WI38 (cell line): ENCODE data around the gene SLC9A9.
"Not testable (repeated sequence)": the region's sequence is repeated elsewhere in the genome, so short reads cannot be mapped to it uniquely, and the experiment has no call there.

Experiments
- H3K4me3 ChIP-seq: 2 replicates; pipeline ENCODE4 v1.5.1; 2011; ENCODE audit warnings: low read depth, mild to moderate bottlenecking, control low read depth, low read length
- CTCF ChIP-seq: IDR thresholded peaks from 2 replicates; pipeline ENCODE4 v1.5.1; 2012; ENCODE audit warnings: low read depth, mild to moderate bottlenecking, control low read depth, low read length

Gene SLC9A9

GRCh38 chr3:143529798-143530197 is 318.5 kb downstream of the SLC9A9 start:
- no peak overlapping the region for H3K4me3 ChIP-seq
- TF ChIP-seq CTCF = no peak

DNA sequence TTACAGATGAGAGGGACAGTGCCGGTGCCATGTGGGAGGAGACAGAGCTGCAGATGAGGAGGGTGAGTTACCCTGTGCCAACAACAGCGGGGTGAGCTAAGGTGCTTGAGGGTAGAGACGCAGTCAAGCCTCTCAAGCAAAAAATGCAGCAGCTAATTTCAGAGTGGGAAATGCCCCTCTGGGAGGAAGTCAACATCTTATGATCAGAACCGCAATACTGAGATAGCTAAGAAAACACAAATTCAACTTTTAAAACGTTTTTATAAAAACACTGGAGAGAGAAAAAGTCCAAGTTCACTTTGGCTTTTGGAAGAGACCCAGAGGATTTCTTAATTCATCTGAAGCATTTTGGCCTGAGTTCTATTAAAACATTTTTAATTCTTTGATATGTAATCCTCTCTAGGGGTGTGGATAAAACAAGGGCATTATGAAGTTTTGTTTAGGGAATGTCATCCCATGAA is 319.2 kb downstream of the SLC9A9 start:
- H3K4me3 ChIP-seq = no peak overlapping the region

DNA sequence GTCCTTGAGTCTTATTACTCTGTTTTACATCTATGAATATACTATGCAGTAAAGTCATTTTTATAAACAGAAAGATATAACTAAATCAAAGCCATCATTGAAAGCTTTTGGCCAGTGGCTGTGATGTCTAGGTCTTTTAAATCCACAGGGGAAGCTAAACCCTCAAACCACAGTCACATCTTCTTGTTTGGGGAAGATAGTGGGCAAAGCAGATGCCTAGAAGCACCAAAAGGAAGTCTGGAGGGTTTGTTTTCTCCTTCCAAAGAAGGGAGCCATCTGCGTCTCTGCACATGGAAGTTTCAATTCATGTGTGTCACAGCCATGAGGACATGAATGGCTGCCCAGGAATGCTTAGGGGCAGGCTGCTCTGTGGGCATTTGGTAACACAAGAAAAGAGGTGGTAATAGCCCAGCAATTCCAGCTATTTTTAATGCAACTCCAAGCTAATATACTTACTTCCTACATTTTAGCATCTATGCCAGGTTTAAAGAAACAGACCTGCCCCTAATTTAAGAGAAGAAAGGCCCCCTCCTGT is 322.2 kb downstream of the SLC9A9 start:
- TF ChIP-seq CTCF = no peak
- no peak overlapping the region for H3K4me3 ChIP-seq

More for the DNA sequence above, 319.2 kb downstream of the SLC9A9 start:
- no peak for TF ChIP-seq CTCF

GRCh38 chr3:143525408-143525807 is 322.9 kb downstream of the SLC9A9 start:
- H3K4me3 ChIP-seq = no peak overlapping the region
- no peak for TF ChIP-seq CTCF

DNA sequence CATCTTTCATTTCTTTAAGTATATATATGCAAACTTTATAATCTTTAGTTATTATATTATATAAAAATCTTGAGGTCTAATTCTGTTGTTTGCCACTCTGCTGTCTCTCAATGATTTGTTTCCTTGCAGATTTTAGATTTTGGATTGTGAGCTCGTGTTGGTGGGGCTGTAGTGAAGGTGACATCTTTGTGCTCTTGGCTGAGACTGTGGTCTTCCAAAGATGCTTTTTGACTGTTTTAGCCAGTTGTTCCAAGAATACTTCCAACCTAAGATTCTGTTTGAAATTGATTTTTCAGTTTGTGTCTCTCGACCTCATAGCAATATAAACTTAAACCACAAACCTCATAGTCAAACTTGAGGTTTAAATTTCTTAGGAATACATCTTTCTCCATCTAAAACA is 326.5 kb downstream of the SLC9A9 start:
- no peak for TF ChIP-seq CTCF
- no peak overlapping the region for H3K4me3 ChIP-seq

- not testable (repeated sequence) for H3K4me3 ChIP-seq
Measured at GRCh38 chr3:143517131-143517530, 331.1 kb downstream of the SLC9A9 start.

DNA sequence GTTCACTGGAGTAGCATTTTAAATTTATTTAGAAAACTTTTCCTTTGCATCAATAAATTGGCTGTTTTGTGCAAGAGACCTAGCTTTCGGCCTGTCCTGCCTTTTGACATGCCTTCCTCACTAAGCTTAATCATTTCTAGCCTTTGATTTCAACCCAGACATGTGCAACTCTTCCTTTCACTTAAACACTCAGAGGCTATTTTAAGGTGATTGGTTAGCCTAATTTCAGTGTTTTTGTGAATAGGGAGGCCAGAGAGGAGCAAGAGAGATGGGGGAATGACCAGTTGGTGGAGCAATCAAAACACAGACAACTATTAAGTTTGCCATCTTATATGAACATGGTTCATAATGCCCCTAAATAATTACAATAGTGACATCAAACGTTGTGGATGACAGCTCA is 333.4 kb downstream of the SLC9A9 start:
- H3K4me3 ChIP-seq = no peak overlapping the region
- TF ChIP-seq CTCF = no peak

- no peak overlapping the region for H3K4me3 ChIP-seq
- no peak for TF ChIP-seq CTCF
Measured at GRCh38 chr3:143514109-143514508, 334.2 kb downstream of the SLC9A9 start.
